D341Med (cell line): Measurements from ENCODE around the gene RIN1.
A peak's percentile ranks its signal among the peaks of the same experiment; 100 is the strongest.
"Not testable (repeated sequence)": the region's sequence is repeated elsewhere in the genome, so short reads cannot be mapped to it uniquely, and the experiment has no call there.

ENCODE experiments used
- DNase-seq: peaks from one replicate; pipeline ENCODE4 v3.0.0; 2012; ENCODE audit warnings: low spot score

Gene RIN1

DNA sequence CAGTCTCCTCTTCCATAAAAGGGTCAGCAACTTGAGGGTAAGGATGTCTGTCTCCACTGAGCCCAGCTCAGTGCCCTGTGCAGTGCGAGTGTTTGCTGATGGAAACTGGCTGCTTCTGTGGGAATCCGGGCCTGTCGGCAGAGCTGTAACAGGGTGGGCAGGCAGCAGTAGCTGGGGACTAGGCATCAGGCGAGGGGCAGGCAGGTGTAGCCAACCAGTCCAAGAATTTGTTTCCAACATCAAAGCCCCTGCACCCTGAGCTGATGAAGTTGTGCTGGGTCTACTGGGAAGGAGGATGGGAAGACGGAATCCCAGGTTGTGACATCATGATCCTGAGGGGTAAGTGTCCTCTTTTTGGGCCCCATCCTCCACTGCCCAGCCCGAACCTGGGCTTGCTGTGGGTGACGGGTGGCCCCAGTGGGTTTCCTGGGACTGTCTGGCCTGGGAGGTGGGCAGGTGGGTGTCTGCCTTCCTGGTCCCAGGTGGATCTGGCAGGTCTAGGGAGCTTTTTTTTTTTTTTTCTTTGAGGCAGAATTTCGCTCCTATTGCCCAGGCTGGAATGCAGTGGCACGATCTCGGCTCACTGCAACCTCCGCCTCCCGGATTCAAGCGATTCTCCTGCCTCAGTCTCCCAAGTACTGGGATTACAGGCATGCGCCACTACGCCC is 24.3 kb upstream of the RIN1 start:
- peak; percentile 28 for DNase-seq

DNA sequence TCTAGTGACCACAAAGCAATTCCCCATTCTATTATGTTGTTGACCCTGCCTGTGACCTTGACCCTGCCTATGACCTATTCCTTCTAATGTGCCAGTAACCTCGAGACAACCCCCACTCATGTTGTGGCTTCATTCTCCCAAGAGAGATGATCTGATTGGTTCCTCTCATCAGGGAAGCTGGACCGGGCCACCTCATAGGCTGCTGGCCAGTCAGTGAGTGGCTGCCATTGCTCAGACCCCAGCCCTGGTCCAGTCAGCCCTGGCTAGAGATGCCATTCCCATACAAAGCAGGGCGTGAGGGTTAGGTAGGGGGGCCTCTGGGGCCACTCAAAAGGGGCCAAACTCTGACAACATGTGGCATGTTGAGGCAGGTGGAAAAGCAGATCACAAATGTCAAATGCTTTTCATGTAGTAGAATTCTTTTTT is 23.4 kb upstream of the RIN1 start:
- DNase-seq, result peak; percentile 34

DNA sequence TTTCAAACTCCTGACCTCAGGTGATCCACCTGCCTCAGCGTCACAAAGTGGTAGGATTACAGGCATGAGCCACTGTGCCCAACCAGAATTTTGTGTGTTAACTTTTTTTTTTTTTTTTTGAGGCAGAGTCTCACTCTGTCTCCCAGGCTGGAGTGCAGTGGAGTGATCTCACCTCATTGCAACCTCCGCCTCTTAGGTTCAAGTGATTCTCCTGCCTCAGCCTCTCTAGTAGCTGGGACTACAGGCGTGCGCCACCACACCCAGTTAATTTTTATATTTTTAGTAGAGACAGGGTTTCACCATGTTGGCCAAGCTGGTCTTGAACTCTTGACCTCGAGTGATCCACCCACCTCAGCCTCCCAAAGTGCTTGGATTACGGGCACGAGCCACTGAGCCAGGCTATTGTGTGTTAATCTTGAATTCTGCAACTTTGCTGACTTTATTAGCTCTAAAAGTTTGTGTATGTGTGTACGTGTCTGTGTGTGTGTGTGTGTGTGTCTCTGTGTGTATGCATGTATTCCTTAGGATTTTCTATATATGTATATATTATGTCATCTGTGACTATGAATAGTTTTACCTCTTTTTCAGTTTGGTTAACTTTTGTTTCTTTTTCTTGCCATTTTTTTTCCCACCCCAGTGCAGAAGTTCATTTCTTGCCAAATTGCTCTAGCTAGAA is 14.5 kb upstream of the RIN1 start:
- not testable (repeated sequence) for DNase-seq

DNA sequence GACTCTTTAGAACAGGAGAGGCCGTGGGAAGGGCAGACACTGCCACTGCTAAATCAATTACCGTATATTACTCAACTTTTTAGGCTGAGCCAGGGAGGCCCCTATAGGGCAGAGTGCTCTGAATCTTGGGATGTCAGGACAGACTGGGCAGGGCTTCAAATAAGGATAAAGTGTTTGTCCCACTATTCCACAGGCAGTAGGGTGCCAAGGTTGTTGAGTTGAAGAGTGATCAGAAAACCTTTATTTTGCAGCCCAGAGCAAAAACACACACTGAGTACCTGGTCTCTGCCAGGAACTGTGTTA is 12.8 kb upstream of the RIN1 start:
- DNase-seq, result no peak

DNA sequence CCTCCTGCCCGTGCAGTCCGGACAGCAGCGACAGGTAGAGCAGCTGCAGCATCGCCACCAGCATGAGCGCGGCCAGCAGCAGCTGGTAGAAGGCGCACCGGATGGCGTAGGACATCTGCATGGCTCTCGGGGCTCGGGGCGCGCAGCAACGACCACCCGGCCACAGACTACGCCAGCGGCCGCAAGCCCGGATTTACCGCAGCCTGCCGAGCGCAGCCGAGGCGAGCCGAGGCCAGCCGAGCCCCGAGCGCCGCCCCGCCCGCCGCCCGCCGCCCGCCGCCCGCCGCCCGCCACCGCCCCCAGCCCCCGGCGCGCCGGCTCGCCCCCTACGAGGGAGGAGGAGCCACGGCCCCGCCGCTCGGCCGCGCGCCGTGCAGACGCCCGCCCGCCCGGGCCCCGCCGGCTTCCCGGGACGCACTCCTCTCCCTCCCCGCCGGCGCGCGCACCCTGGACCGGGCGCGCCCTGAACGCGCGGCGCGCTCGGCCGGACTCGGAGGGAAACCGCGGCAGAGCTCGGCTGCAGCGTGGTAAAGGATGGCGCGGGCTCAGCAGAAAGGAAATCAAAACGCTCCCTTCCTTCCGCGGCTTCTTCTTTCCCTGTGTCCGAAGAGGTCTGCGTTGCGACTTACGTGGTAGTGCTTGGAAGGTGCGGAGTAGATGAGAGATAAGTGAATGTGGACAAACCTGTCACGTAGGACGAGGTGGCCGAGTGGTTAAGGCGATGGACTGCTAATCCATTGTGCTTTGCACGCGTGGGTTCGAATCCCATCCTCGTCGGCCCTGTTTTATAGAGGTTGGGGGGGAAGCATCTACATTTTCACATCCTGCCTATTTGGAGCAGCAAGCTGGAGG is 11.4 kb upstream of the RIN1 start, which contains the start of gene B4GAT1:
B4GAT1 (minus strand) TSS at position 205 of the 852 bp plus-strand sequence; CDS start at position 121, 84 bp downstream.
- DNase-seq, result peak; percentile 91

DNA sequence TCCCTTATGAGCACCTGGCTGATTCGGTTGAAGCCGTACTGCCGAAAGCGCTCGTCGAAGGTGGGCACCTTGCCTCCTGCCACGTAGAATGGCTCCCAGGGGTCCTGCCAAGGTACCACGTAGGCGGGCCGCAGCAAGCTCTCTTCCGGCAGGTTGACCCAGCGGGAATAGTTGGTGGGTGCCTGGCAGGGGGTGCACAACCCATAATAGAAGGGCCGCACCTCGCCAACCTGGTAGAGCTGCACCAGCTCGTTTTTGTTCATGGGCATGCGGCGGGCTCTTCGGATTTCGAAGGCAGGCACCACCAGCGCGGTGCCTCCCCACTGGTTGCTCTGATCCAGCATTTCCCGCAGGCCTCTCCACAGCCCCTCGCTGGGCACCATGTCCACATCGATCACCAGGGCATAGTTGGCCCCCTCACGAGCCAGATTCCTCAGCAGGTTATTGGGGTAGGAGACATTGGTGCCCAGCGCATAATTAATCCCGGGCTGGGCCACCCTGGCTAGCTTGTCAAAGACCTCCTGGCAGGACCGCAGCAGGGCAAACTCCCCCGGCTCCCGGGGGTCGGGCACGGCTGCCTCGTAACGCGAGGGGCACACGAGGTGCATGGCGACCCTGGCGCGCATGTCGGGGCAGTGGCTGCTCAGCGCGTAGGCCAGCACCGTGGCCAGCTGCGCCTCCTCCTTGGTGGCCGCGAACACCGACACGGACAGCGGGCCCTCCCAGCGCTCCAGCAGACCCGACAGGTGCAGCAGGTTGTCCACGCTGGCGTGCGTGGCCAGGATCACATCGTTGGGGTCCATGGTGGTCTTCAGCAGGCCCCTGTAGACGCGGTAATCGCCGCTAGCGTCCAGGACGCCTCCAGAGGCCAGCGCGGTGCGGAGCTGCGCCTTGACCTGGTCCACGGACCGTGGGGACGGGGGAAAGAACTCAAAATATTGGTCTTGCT is 10.5 kb upstream of the RIN1 start:
- DNase-seq, result no peak

DNA sequence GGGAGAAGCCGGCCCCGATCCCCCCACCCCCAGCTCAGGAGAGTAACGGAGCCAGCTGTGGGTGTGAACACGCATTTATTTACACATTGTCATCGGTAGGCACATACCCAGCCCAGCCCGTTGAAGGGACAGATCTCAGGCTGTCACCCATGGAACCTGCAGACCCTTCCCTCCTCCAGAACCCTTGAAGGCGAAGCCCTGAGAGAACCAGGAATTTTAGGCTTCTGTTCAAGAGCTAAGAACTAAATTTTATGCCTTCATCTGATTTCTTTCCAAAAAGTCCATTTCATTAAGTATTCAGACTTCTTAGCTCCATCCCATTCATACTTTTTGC is 9.0 kb upstream of the RIN1 start:
- DNase-seq, result no peak

DNA sequence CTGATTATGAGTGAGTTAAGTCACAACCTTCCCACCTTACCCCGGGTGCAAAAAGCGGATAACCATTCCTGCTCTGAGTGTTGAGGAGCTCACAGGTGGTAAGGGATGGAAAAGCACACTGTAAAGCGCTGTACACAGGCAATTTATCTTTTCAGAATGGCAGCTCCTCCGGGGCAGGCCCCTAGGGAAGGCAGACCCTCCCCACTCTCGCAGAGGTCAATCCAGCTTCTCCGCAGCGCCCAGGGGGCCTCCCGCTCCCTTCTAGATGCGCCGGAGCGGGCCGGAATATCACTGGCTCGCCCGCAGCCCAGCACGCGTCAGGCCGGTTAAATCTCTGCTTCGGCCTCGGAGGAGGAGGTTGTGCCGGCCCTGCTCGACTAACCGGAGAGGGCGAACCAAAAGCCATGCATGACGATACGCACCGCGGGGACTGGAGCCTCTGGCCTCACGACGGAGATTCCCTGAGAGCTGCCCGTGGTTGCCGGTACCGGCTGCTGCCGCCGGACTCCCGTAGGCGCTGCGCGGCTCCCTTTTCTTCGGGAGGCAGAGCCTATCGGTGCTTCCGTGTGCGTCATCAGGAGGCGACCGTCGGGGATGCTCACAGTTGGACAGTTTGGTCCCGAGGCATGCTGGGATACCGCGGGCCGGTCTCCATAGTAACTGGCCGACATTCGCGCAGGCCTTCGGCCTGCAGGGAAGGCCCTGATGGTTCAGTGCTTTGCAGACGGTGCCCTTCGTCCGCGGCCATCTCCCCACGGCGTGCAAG is 8.5 kb upstream of the RIN1 start, which contains the start of gene BRMS1:
BRMS1 (minus strand) TSS at position 555 of the 766 bp plus-strand sequence. CDS start 2,870 bp downstream, outside the sequence.
- DNase-seq, result peak; percentile 93

DNA sequence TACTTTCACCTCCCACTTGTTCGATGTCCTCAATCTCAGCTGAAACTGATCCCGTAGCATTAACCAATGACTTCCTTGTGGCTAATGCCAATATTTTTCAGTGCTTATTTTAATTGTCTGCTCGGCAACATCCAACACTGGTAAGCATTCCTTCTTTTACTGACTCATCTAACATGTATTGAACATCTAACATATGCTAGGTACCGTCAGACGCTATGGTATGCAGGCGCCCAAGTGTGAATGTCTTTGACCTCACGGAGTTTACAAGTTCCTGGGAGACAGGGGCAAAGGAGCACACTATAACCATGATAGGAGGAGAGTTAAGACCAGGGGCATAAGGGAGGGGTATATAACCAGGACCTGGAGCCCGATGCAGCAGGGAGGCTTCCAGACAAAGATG is 6.9 kb upstream of the RIN1 start:
- DNase-seq, result no peak

DNA sequence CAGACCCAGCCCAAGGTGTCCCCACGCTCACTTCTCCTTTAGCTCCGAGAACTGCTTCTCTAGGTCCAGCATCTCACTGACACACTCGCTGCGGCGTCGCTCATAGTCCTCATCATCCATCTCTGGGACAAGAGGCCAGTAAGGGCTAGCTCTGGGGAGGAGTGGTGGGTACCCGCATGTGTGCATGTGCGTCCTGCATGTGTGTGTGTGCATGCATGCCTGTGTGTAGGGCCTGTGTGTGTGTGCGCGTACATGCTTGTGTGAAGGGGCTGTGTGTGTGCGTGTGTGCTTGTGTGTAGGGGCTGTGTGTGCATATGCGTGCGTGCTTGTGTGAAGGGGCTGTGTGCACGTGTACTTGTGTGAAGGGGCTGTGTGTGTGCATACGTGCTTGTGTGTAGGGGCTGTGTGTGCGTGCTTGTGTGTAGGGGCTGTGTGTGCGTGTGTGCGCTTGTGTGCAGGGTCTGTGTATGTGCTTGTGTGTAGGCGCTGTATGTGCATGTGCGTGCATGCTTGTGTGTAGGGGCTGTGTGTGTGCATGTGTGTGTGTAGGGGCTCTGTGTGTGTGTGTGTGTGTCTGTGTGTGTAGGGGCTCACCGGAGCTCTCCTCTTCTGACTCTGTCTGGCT is 5.4 kb upstream of the RIN1 start:
- no peak for DNase-seq

DNA sequence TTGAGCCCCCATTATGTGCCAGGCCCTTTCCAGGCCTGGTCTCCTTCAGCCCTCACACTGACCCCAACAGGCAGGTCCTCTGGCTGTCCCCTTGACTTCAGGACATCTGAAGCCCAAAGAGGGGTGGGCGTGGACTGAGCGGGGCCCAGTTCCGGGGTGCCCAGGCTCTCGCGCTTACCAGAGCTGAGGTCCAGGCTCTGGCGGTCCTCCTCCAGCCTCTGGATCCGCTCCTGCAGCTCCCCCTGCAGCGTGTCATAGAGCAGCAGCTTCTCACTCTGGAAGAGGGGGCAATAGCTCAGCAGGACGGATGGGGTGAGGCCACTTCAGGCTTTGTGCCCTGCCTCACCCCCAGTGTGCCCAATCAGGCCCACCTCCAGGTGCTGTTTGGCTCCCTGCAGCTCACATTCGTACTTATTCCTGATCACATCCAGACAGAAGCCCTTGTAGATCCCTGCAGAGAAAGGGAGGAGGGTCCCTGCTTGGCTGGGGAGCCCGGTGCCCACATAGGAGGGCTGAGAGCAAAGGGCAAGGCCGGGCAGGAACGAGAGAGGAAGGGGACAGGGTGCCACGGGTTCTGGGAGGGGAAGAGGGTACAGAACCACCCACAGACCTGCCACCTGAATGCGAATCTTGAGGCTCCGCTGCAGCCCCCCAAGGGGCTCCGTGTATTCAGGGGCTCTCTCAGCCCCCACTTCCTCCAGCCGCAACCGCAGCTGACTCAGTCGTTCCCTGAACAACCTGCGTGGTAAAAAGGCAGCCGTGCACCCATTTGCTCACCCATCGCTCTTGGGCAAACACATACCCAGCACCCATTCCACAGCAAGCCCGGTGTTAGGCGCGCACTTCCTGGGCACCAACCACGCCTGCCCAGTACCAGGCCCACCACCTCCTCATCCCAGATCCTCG is 4.6 kb upstream of the RIN1 start:
- DNase-seq, result no peak

DNA sequence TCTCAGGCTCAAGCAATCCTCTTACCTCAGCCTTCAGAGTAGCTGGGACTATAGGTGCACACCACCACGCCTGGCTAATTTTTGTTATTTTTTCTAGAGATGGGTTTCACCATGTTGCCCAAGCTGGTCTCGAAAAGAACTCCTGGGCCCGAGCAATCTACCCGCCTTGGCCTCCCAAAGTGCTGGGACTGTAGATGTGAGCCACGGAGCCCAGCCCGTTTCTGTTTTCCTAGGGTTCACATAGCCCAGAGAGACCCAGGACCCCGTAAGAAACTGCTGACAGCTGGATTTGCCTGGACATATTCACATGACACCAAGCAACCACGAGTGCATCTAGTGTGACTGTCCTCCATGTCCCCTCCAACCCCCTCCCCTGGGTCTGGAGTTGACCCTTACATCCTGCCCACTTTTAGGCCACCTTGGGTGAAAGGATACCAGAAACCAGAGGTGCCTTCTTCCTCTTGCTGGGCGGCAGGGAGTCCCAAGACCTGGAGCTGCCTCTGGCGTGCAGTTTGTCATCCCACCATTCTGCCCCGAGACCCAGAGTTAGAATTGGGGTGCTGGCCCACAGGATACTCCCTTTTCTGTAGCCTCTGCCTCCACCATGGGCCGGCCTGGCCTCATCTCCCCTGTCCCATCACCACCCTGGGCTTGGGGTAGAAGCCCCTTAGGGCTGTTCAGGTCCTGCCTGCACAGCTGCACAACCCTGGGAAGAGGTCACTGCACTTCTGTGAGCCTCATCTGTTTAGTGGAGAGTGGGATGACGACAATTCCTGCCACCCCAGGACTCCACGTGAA is 3.7 kb upstream of the RIN1 start:
- no peak for DNase-seq

DNA sequence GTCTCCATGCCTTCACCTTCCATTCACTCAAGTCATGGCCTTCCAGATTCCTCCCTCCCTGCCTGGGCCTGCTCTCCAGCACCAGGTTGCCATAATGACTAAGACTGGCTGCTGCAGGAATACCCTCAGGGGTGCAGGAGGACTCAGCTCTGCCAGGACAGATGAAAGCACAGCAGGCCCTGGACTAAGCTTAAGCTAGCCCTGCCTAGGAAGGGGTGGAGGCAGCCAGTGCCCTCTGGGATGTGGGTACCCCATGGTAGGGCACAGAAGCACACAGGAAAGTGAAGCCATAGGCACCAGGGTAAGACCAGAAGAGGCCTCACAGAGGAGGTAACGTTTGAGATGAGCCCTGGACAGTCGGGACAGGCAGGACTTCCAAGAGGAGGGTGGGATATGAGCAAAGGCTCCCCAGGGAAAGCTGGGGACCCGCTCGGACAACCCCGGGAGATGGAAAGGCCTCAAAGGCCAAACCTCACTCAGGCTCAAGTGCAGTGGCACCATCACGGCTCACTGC is 3.0 kb upstream of the RIN1 start:
- no peak for DNase-seq

DNA sequence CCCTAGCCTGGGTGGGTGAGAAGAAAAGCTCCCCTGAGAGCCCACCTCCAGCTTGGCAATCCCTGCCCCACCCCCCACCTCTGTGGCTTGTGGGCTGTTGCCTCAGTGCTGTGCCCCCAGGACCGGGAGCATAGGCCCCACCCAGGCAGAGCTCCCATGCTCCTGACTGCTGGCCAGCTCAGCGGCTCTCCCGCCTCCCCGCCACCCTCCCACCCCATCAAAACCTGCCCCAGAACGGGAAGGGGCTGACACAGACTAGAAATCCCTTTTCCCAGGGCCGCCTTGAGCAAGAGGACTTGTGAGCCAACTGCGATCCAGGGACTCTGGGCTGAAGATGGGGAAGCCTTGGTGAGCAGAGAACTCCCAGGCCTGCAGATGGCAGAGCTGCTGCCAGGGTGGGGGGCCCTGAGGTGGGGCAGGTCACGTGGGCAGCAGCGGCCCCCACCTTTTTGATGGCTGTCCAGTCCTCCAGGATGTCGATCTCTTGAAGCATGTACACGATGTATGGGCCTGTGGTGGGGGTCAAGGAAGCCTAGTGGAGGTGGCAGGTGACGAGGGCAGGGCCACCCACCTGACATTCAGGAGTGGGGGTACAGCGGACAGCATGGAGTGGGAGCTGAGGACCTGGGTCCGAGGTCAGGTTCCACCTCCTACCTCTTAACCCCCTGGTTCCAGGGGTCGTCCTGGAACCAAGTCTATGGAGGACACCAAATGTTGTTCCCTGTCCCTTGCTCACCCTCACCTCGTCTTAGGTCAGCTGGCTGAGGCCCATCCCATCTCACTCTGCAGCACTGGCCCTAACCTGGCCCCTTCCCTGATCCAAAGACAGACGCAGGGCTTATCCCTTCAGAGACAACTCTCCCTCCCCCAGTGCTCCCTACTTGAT is 2.3 kb upstream of the RIN1 start:
- no peak for DNase-seq

DNA sequence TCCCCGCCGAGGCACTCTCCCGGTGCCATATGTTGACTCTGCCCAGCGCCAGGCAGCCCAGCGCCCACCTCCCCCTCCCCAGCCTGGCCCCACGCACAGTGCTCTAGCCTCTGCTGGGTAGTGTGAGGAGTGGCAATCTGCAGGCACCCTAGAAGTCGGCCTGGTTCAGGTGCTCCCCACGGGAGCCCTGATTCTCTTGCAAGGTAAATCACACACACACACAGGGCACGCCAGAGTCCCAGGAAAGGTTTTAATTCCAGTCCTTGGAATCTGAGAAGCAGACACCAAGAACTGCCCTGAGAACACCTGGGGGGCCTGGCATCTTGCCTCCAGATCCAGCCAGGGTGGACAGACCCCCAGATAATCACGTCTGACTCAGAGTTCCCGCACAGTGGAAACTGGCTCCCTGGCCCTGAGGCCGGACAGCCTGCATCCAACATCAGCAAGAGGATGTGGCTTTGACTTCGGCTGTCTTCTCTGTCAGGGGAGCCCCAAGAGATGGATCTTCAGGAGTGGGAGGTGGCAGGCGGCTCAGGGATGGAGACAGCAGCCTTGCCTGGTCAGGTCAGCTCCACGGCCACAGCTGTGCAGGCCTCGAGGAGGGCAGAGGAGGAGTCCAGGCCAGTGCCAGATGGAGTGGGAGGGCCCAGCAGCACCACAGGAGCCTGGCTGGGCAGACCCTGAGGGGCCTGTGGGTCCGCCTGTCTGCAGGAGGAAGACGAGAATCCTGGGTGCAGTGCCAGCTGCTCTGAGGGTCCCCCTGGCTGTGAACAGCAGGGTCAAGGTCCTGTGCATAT is 1.1 kb upstream of the RIN1 start:
- peak; percentile 48 for DNase-seq

DNA sequence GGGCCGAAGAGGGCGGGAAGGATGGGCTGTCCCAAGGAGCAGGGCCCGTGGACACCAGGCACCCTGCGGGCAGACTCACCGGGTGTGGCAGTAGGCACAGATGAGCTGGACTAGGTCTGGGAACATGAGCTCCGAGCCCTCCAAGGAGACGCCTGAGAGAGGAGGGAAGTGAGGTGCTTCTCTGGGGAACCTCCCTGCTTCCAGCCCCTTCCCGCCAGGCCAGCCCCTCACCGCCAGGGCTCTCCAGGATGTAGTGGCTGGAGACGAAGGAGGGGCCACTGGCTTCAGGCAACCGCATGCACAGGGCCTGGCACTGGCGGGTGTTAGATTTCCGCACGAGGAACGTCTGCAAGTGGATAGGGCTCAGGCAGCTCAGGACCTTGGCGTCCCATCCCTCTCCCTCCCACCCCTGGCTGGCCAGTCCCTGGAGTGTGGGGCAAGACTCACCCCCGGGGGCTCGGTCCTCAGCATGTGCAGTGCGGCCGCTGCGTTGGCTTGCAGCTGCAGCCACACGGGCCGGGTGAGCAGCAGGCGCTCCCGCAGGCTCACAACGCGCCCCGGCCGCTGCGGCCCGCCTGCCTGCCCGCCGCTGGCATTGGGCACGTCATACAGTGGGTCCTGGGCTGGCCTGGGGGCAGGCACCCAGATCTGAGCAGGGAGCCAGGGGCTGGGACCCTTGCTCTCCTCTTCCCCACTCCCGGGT is 552 bp downstream of the RIN1 start:
- peak; percentile 39 for DNase-seq
